Measurements from ENCODE around the gene BMAL1.
A peak's percentile ranks its signal among the peaks of the same experiment; 100 is the strongest.

The BMAL1 gene

DNA sequence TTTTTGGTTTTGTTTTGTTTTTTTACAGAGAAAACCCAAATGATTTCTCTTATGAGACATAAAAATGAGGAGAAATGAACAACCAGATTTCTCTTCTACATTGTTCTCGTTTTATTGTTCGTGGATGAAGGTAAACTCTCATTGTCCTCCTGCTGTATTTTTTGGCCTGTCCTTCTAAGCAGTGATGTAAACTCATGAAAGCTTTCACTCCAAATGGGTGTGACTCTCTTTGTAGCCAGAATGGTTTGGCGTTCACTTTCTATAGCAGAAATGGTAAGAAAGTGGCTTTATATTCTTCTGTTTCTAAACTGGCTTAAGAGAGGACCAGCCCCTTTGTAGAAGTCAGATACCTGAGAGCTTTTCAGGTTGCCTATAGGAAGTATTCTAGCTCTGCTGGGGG lies 15.5 kb upstream of the BMAL1 start:
- no peak for DNase-seq

DNA sequence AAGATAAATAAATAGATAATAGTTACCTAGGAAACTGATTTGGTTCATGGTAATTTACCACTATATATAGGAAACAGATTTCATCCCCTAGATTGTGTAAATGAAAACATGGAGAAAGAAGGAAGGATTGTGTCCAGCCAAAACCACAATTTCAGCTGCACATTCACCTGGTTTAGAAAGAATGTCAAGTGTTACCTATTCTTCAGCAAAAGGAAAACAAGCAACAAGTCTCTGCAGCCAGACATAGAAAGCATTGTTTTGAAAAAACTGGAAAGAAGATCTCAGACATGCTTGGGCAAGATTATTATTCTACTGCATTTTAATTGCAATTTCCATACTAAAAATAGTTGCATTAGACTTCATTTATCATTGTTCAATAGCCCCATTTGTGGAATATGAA lies 8.8 kb upstream of the BMAL1 start:
- no peak for DNase-seq

DNA sequence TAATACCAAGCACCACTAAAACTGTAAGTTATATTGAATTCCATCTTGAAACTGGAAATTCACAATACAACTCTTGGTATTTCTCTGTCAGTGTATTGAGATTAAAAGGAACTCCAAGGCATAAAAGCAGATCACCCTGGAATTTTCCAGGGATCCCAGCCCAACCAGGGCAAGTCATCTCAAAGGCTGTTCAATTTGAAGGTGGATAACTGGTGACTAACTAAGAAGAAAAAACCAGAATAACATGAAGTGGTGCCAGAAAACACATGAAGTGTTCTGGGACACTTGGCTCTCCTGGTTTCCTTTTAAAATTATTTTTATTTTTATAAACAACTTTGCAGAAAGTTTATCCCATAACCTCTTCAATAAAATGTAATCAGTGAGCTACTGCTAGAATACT lies 7.8 kb upstream of the BMAL1 start:
- no peak for DNase-seq

DNA sequence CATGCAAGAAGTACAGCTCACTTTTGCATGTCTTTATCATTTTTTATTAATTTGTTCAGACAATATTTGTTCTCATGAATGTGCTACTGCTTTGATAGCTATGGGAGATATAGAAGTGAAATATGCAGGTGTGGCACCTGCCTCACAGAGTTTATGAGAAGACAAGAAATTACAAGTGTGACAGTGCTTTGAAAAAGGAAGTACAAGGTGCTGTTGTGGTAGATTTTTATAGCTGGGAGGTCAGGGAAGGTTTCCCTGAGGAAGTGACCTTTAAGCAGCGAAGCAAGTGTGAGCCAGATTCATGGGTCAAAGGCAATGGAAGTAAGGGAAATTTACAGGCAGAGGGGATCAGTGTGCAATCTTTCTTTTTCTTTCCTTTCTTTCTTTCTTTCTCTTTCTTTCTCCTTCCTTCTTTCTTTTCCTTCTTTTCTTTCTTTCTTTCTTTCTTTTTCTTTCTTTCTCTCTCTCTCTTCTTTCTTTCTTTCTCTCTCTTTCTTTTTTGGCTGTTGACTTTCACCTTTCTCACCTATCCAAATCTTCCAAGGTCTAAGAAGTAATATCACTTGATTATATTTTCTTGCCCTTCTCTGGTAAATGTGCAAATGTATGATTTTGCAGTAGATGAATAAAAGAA lies 6.4 kb upstream of the BMAL1 start:
- no peak for DNase-seq

DNA sequence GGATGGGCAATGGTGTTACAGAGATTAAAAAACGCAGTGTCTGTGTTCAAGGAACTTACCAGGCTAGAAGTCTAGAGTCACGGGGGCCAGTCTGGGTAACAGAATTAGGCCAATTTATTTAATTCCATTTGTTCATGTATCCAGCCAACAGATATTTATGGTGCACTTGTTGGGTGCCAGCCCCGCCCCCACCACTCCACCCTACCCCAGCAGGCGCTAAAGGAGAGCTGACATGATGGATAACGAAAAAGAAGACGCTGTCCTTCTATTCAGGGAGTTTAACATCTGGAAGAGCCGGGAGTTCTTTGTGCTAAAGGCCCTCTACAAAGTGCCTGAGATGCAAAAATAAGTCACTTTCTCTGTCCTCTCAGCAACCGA lies 1.1 kb upstream of the BMAL1 start:
- DNase-seq = no peak

DNA sequence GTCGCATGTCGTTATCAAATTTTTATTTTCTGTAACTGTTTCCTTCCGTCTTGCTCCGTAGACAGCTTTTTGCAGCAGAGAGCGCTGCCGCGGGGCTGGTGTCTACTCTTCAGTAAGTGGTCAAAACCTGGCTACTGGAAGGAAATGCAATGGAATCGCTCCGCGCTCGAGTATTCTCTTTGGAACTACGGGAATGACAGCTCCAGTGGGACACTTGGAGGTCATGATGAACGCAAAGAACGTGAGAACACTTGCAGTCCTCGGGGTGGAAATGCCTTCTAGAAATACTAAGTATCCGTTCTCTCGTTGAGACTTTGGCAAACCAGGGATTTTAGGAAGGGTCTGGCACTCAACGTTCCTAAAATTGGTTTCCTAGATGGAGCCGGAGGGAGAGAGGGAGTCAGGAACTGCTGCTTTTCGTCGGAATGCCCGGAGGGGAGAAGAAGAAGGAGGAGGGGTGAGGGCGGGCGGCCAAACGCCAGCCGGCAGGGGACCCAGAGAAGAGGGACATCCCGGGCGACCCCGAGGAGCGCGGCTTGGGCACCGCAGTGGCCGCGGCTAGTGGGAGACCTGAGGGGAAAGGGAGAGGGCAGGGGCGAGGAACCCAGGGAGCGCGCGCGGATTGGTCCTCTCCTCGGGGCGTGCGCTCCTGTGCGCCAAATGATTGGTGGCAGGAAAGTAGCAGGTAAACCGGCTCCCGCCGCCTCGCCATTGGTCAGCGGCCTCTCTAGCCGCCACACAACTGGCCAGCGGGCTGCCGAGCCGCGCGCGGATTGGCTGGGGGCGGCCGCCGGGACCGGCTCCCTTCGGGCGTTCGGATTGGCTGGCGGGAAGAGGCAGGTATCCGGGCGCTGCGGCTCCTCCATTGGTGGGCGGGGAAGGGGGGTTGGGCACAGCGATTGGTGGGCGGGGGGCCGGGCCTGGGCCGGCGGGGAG lies 490 bp upstream of the BMAL1 start:
- DNase-seq = peak; percentile 97

DNA sequence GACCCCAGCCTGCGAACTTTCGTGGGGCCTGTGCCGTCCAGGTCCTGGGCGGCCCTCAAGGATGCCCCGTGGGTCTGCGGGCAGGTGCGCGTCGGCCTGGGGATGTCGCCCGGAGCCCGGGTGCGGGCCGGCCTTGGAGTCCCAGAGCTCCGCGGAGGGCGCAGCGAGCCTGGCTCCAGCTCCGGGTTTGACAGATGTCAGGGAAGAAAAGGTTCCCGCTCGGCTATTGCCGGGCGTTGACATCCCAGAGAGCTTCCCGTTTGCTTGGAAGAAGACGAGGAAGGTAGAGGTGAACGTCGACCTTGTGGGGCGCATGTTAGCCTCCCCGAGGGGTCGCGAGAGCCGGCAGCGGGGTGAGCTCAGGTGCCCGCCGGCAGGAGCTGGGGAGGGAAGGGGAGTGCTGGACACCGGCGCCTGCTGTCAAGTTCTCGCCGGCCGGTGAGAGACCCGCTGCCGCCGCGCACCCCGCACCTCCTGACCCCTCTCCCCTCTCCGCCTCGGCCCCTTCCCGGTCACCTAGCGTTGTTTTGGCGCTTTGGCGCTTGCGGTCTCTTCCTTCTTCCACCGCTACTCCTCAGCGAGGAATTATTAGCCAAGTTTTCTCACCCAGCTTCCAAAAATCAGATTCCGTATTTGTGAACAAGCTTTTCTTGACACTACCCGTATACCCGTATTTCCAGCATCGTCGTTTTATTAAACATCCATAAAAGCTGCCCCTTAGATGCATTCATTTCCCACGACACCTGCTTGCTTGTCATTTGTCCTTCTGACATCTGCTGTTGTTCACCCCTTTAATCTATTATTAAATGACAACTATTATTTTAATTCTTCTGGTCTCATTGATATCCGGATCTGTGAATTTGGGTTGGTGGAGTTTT lies 1.3 kb downstream of the BMAL1 start:
- DNase-seq = peak; percentile 5

DNA sequence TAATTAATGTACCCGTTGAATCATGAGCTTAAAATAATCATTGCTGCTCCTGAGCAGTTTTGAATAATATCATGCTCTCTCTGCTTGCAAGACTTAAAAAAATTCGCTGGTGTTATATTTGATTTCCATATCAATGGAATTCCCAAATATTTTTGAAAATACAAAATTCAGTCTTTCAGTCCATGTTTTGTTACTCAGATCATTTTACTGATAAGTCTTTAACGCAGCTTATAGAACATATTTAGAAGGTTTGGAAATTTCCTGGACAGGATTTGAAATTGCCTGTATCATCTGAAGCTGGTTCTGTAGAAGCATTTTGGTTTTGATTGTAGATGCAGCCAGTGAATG lies 1.9 kb downstream of the BMAL1 start:
- DNase-seq = no peak

DNA sequence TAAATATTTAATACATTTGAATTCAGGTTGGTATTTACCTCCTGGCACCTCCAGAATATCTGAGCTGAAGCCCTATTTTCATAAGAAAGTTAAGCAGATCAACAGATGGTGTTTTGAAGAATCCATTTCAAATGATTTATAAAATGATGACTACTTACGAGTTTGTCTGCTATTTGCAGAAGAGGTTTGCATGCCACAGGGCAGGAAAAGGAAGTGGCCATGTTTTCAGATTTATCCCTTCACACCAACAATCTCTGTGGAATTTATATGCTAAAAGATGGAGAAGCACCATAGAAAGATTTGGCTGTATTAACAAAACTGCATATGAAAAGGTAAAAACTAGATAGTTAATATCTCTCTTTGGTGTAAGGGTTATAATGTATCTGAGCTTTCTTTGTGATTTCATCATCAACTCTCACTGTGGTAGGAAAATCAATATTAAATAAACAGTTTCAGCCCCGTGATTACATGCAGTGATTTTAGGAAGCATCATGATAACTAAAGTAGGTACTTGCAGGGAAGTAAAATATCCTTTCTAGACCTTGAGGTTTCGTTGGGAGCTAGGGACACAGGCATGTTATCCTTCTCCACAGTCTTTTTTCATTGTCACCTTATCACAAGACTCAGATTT lies 2.6 kb downstream of the BMAL1 start:
- peak; percentile 15 for DNase-seq

DNA sequence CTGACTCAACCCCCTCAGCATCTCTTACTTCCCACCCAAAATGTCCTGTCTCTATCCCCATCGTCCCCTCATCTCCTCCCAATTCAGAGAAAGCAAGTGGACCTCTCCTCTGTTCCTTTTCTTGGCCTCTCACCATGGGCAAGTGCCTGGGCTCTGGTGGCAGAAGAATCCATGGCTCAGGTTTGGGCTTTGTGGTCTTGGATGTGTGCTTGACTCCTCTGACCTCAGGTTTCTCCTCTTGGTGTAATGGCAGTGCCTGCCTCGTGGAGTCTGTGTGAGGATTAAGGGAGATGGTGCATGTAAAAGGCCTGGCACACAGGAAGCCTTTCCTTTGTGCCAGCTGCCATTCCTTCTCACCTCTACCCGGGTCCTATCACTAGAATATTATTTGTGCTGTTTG lies 3.2 kb downstream of the BMAL1 start:
- no peak for DNase-seq

DNA sequence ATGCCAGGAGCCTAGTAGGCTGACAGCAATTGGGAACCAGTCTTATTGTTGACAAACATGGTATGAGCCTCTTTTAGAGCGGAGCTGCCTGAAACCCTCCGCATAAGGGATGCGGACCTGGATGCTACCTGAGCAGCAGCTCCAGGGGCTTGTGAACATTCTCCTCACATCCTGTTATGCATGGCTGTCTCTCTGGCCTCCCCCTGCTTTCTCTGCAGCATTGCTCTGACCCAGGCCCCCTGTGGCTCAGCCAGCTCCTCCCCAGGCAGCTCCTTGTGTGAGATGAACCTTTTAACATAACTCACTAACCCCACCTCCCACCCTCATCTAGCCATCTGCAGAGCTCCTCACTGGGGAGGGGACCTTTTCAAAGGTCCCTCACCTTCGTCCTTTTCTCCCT lies 6.0 kb downstream of the BMAL1 start:
- no peak for DNase-seq

DNA sequence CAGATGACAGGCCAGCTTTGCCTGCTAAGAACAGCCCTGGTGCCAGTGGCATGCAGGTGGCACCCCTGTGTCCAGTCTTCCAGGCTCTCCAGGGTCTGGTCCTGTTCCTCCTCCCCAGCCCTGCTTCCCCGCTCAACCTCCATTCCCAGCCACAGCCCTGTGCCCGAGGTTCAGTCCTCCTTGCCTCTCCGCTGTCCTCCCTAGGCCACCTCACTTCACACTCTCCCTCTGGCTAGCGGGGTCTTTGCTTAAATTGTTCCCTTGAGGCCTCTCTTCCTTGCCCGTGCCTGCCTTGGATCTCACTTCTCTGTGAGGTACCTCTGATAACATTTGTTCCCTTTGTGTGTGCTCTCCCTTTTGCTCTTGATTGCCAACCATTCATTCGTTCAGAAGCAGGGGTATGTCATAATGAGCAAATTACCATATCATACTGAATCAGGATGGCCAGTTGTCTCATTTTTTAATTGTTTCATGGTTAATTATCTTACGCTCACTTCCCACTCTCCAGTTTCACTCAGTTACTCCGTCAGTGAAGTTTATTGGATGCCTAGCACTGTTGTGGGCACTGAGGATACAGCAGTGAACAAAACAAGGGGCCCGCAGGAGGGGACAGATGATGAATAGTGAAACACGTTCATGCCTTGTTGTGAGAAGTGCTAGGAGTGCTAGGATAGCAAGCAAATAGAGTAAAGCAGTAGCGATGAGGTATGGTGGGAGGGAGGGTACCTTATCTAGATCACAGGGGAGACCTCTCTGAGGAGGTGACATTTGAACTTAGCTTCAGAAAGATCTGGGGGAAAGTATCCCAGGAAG lies 7.4 kb downstream of the BMAL1 start:
- DNase-seq = no peak

DNA sequence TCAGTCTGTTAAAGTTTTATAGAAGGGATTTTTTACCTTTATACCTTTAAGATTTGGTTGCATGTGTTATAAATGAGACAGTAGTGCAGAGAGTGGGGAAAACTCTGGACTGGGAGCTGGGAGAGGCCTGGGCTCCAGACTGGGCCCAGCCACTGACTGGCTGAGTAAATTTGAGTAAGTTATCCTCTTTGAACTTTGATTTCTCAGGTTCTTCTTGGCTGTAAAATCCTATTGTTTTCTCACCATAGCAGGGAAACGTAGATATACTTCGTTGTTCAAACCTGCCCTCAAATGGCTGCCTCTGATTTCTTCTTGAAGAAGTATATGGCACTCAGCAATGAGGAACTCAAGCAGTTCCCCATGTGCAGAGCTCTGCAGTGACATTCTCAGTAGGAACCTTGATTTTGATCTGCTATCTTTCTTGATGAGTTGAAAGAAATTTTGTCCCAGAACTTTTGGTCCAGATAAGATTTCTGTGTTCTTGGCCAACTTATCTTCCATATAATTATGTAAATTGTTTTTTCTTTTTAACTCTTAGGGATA lies 8.8 kb downstream of the BMAL1 start:
- DNase-seq = peak; percentile 11

DNA sequence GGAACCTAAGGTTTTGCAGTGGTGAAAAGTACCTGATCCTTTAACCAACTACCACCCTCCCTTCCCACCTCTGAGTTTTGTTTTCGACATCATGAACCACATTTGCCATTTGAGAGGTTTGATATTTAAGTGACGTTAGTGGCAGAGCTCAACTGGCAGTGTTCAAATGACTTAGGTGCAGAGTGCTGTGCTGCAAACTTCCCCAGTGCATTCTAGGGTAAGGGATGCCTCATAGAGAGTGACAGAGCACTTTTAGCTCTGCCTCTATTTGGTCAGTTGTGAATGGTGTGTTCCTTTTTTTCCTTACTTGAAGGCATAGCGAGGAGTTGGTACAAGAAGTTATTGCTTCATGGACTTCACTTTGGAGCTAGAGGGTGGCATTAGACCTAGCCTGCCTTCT lies 9.4 kb downstream of the BMAL1 start:
- peak; percentile 8 for DNase-seq

DNA sequence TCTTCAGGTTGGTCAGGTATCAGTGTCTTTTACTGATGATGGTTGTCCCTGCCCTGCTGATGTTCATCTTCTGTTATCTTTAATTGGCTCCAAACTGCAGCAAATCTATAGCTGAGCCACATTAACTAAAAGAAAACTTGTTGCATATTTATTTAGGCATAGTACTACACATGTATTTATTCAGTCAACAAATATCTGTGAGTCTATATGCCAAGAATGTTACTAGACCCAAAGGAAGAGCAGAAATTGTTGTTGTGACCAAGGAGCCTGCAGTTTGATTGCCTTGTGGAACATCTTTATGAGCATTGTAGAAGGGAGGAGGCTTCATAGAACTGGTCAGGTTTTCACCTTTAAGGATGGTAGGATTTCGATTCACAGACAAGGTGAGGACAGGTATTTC lies 10.1 kb downstream of the BMAL1 start:
- no peak for DNase-seq

DNA sequence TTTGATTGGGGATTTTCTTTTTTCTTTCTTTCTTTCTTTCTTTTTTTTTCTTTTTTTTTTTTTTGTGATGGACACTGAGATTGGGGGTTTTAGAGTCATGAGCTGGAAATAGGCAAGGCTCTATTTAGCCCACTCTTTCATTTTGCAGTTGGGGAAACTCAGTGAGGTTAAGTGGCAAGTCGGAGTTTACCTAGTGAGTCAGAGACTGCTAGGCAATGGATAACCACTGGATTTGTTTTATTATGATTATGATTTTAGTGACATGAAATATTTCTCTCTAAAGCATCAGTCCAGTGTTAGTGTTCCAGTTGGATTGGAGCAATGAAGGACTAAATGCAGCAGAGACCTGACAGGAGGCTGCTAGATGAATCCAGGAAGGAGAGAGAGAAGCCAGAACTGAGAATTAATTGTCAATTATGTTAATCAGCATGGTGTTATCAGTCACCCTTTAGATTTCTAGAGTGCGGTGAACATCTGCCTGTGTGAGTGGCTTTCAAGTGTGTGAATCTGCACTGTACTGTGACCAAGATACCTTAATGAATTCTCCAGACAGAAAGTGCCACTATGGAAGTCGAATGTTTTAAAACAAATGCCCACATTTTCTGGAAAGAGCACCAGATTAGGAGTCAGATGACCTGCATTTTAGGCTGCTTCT lies 10.9 kb downstream of the BMAL1 start:
- no peak for DNase-seq

DNA sequence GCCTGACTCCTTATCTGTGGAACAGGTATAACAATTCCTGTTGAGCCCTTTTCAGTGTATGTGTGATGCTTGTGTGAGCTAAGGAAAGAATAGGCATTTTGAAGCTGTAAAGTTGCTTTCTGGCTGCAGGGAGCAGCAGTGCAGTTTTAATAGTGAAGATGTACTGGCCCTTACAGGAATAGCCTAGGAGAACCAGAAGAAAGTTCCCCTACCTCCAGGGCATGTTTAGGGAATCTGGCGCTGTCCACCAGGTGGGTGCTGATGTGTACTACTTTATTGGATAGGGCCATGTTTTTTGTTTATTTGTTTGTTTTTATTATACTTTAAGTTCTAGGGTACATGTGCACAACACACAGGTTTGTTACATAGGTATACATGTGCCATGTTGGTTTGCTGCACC lies 11.5 kb downstream of the BMAL1 start:
- DNase-seq = peak; percentile 8

DNA sequence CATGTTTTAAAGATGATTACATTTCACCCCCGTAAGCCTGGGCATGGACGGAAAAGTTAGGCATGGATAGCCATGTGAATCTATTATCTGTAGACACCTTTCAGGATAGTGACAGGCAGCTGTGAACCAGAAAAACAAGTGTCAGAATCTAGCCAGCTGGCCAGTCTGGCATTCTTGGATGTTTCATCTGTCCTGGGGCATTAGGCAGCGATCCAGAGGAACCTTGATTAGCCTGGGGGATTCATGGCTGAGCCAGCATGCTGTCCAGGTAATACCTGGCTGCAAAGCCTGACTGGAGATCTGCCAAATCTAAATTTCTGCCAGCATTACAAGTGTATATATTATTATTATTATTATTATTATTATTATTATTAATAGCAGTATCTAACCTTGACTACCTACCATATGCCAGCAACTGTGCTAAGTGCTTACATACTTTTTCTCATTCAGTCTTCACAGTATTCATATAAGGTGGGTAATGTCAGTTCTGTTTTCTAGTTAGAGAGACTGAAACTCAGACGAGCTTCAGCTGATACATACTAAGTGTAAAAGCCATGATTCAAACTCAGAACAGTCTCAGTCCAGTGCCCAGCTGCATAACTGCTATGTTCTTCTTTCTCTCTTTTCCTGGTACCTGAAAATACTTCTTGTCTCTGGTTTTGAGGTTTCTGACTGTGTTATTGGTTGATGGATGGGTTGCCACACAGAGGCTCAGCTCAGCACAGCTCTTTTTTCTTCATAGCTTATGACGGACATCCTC lies 12.8 kb downstream of the BMAL1 start:
- no peak for DNase-seq

DNA sequence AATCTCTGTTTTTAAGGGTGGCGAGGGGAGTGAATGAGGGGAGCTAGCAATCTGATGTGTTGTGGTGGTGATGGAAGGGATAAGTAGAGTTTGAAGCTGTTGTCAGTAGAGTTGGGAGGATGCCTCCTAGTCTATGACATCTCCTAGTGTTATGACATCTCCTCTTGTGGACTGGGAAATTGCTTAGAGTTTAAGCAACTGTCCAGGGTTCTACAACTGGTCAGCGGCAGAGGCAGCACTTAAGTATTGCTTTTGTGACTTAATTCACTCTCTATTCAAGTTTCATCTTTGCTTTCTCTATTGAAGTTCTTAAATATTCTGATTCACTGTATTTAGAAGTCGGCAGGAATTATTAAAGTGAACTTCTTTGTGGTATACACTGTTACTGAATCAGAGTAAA lies 13.8 kb downstream of the BMAL1 start:
- DNase-seq = no peak

DNA sequence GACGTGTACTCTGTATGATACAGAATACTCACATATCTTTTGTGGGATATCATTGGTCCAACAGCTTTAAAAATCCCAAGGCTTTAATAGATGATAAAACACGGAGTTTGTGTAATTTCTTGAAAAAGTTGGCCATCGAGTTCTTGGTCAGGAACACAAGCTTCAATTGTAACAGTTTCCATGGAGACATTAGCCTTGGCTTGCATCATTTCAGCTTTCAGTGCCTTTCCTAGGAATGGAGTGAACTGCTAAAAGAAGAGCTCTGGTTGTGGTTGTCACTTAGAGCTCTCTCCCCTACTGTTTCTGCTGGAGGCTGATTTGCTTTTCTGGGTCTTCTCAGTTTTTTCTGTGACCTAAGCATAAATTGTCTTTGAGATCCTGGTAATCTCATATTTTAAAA lies 14.2 kb downstream of the BMAL1 start:
- no peak for DNase-seq

DNA sequence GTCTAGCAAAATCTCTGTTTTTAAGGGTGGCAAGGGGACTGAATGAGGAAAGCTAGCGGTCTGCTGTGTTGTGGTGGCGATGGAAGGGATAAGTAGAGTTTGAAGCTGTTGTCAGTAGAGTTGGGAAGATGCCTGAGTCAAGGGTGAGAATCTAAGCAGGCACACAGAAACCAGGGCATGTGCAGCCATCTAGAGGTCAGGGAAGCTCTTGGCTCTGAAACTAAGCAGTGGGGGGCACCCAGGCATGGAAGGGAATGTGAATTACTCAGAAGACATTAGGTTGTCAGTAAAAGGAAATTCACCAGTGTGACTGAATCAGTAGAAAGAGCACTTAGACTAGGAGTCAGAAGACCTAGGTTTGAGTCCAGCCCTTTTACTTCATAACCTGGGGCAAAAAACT lies 15.4 kb downstream of the BMAL1 start:
- no peak for DNase-seq
